ENCODE results near the gene RBM33. TPM values are rescaled to one million over a fixed set of nuclear protein-coding genes. Genes with fewer than 3 reads are reported as not detected.

The RBM33 gene
- total RNA-seq, 4 donors from 2014 or later, result 35.7 to 59.9 (median 44.5) TPM

DNA sequence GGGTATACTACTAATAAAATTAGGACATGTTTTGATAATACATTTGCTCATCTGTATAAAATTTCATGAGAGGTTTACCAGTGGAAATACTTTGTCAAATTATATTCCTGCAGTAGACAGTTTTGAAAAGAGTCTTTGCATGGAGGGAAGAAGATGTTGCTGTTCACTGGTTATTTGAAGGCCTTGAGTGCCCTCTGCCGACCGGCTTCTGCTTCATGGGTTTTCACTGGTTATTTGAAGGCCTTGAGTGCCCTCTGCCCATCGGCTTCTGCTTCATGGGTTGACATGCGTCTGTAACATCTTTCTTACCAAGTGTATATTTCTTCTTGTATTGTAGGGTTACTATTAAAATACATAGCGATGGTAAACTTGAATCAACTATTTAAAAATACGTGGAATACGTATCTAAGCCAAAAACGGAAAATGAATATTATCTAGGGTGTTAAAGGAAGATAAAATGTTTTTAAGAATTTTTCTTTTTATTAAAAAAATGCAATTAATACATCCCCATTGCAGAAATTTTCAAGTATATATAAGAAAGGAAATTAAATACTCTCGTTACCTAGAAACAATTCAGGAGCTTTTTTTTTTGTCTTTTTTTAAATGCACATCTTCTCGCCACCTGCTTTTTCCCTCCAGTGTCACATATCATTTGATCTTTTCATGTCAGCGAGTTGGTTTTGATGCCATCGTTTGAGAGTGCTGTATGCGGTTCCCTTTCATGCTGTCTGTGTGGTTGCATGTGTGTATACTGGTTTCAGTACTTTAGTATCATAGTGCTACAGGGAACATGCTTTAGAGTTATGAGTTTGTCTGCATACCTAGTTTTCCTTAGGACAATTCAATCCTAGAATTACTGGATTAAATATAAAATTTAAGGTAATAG is 94.4 kb downstream of the RBM33 start:
- H3K27me3 ChIP-seq, result no peaks in the 10 kb centered on the region
- H3K27ac ChIP-seq, result no peak overlapping the region
- intact Hi-C loops (cut with DNase I), result no loop called here
- no peak overlapping the region for H3K4me3 ChIP-seq (replicated peaks in 1 of 3)
- no peaks in the 10 kb centered on the region for H3K9me3 ChIP-seq
- 70 to 74% methylated on average over 13 of the region's 13 CpGs for WGBS, 2 donors
- DNase-seq, result peak; percentile 75 to 81
- H3K36me3 ChIP-seq, result peaks cover 28 to 40% of the 10 kb centered on the region in 2 donors
- peaks cover under 1 to 2% of the 10 kb centered on the region in 2 donors for H3K4me1 ChIP-seq
- no peak for TF ChIP-seq POLR2A (IDR thresholded peaks at IDR 0.05)
- TF ChIP-seq, protein P1, sequence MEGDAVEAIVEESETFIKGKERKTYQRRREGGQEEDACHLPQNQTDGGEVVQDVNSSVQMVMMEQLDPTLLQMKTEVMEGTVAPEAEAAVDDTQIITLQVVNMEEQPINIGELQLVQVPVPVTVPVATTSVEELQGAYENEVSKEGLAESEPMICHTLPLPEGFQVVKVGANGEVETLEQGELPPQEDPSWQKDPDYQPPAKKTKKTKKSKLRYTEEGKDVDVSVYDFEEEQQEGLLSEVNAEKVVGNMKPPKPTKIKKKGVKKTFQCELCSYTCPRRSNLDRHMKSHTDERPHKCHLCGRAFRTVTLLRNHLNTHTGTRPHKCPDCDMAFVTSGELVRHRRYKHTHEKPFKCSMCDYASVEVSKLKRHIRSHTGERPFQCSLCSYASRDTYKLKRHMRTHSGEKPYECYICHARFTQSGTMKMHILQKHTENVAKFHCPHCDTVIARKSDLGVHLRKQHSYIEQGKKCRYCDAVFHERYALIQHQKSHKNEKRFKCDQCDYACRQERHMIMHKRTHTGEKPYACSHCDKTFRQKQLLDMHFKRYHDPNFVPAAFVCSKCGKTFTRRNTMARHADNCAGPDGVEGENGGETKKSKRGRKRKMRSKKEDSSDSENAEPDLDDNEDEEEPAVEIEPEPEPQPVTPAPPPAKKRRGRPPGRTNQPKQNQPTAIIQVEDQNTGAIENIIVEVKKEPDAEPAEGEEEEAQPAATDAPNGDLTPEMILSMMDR (IDR thresholded peaks at IDR 0.05), result peak in 4 of 6 experiments; percentile 22 to 70 (median 56)

DNA sequence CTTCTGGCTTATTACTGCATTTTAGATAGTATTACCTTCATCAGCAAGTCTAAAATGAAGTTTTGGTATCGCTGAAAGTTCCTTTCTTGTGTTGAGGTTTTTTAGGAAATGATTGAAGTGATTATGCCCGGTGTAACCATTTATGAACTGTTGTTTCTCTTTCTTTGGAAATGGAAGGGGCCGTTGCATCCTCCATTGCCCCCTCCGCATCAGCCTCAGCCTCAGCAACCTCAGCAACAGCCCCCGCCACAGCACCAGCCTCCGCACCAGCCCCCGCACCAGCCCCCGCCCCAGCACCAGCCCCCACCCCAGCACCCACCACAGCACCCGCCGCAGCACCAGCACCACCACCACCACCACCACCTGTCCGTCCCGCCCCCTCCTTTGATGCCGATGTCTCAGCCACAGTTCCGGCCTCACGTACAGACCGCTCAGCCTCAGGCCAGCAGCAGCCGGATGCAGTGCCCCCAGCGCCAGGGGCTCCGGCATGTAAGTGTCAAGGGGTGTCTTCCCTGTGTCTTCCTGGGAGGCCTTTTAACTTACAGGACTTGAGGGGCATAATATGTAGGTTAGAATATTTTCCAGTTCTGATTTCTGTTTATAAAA is 95.2 kb downstream of the RBM33 start:
- no peak for DNase-seq
- Histone ChIP-seq H3K4me1 (no peaks in the 10 kb centered on the region), H3K4me3 (replicated peaks in 1 of 3) (no peak overlapping the region), H3K27ac (no peak overlapping the region), H3K9me3 (no peaks in the 10 kb centered on the region), H3K36me3 (peaks cover 28 to 40% of the 10 kb centered on the region in 2 donors), H3K27me3 (no peaks in the 10 kb centered on the region)
- WGBS, 2 donors, result 95 to 96% methylated on average over 19 of the region's 19 CpGs
- intact Hi-C loops (cut with DNase I), result no loop called here
- no peak for TF ChIP-seq POLR2A (IDR thresholded peaks at IDR 0.05)
- TF ChIP-seq, protein P1 (IDR thresholded peaks at IDR 0.05), result no peak

- WGBS, 2 donors, result 71 to 75% methylated on average over 8 of the region's 8 CpGs
- intact Hi-C loops (cut with DNase I), result no loop called here
- no peaks in the 10 kb centered on the region for H3K9me3 ChIP-seq
- H3K36me3 ChIP-seq, result peaks cover 42 to 52% of the 10 kb centered on the region in 2 donors
- H3K4me3 ChIP-seq (replicated peaks in 1 of 3), result no peak overlapping the region
- H3K4me1 ChIP-seq, result no peaks in the 10 kb centered on the region
- DNase-seq, result no peak
- H3K27me3 ChIP-seq, result no peaks in the 10 kb centered on the region
- TF ChIP-seq POLR2A (IDR thresholded peaks at IDR 0.05), result no peak
- TF ChIP-seq, protein P1 (IDR thresholded peaks at IDR 0.05), result no peak
- H3K27ac ChIP-seq, result no peak overlapping the region
Observed at GRCh38 chr7:155741082-155741481, 96.6 kb downstream of the RBM33 start.

DNA sequence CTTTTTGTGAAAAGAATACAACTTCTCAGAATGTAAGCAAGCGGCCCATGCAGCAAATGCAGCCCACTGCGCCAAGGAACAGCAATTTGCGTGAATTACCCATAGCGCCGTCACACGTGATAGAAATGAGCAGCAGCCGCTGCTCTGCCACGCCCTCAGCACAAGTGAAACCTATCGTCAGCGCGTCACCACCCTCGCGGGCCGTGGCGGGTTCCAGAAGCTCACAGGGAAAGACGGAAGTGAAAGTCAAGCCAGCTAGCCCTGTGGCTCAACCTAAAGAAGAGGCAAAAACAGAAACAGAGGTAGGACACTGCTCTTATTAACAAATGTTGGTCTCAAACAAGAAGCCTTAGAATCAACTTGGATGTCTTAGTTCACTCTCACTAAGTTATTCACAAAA is 97.3 kb downstream of the RBM33 start:
- H3K27ac ChIP-seq, result no peak overlapping the region
- no peaks in the 10 kb centered on the region for H3K4me1 ChIP-seq
- no peak overlapping the region for H3K4me3 ChIP-seq (replicated peaks in 1 of 3)
- no peak for TF ChIP-seq POLR2A (IDR thresholded peaks at IDR 0.05)
- TF ChIP-seq, protein P1 (IDR thresholded peaks at IDR 0.05), result no peak
- WGBS, 2 donors, result 94 to 98% methylated on average over 16 of the region's 16 CpGs
- no peaks in the 10 kb centered on the region for H3K27me3 ChIP-seq
- peaks cover 47 to 57% of the 10 kb centered on the region in 2 donors for H3K36me3 ChIP-seq
- intact Hi-C loops (cut with DNase I), result no loop called here
- H3K9me3 ChIP-seq, result no peaks in the 10 kb centered on the region
- DNase-seq, result no peak

GRCh38 chr7:155743177-155743576 is 98.7 kb downstream of the RBM33 start:
- WGBS, 2 donors, result 87 to 89% methylated on average over 4 of the region's 4 CpGs
- Histone ChIP-seq H3K27me3 (no peaks in the 10 kb centered on the region), H3K36me3 (peaks cover 43 to 54% of the 10 kb centered on the region in 2 donors), H3K27ac (no peak overlapping the region), H3K4me1 (no peaks in the 10 kb centered on the region), H3K9me3 (no peaks in the 10 kb centered on the region), H3K4me3 (replicated peaks in 1 of 3) (no peak overlapping the region)
- TF ChIP-seq, protein P1 (IDR thresholded peaks at IDR 0.05), result no peak
- no peak for TF ChIP-seq POLR2A (IDR thresholded peaks at IDR 0.05)
- DNase-seq, result no peak
- intact Hi-C loops (cut with DNase I), result no loop called here

Data from thyroid gland (tissue), 4 donors.